Osteocyte (in vitro differentiated cells): Measurements from ENCODE around the gene PRMT5. TPM values are rescaled to one million over a fixed set of nuclear protein-coding genes. Genes with fewer than 3 reads are reported as not detected.
"Not testable (repeated sequence)": the region's sequence is repeated elsewhere in the genome, so short reads cannot be mapped to it uniquely, and the experiment has no call there.

Experiments
- DNase-seq: peaks from one replicate; pipeline ENCODE4 v3.0.0; 2021; ENCODE audit warnings: mixed read lengths; ENCODE audit not compliant: unreplicated experiment; ENCODE audit errors: extremely low spot score
- H3K27ac Mint-ChIP-seq: one replicate; pipeline ENCODE4 v1.8.0; 2021; ENCODE audit warnings: mild to moderate bottlenecking, mixed read lengths; ENCODE audit not compliant: unreplicated experiment
- H3K27me3 Mint-ChIP-seq: one replicate; pipeline ENCODE4 v1.8.0; 2021; ENCODE audit warnings: mixed read lengths; ENCODE audit not compliant: unreplicated experiment
- H3K36me3 Mint-ChIP-seq: one replicate; pipeline ENCODE4 v1.8.0; 2021; ENCODE audit warnings: mixed read lengths; ENCODE audit not compliant: unreplicated experiment
- H3K4me1 Mint-ChIP-seq: one replicate; pipeline ENCODE4 v1.8.0; 2021; ENCODE audit warnings: mixed read lengths; ENCODE audit not compliant: unreplicated experiment
- H3K4me3 Mint-ChIP-seq: one replicate; pipeline ENCODE4 v1.8.0; 2021; ENCODE audit warnings: mild to moderate bottlenecking, moderate library complexity, mixed read lengths; ENCODE audit not compliant: unreplicated experiment
- H3K9me3 Mint-ChIP-seq: one replicate; pipeline ENCODE4 v1.8.0; 2021; ENCODE audit warnings: mixed read lengths; ENCODE audit not compliant: unreplicated experiment
- CTCF ChIP-seq: fragments of 200-600 bp; sonication (generic); IDR thresholded peaks from 2 replicates; pipeline ENCODE4 v1.5.0; 2021; ENCODE audit warnings: antibody characterized with exemption, mild to moderate bottlenecking, moderate library complexity
- total RNA-seq: library from RNA; stranded (reverse); gene quantifications from 2 replicates; pipeline ENCODE4 v1.2.1, GENCODE V29; 2021

PRMT5 gene
- total RNA-seq, 1 donor from 2014 or later, result 68.4 TPM

GRCh38 chr14:22915886-22916521 lies 13.2 kb downstream of the PRMT5 start:
- peaks cover 26% of the 10 kb centered on the region for H3K4me1 Mint-ChIP-seq
- H3K27me3 Mint-ChIP-seq, result no peaks in the 10 kb centered on the region
- H3K9me3 Mint-ChIP-seq, result no peaks in the 10 kb centered on the region
- H3K27ac Mint-ChIP-seq, result no peak overlapping the region
- no peak overlapping the region for H3K4me3 Mint-ChIP-seq
- TF ChIP-seq CTCF, result no peak
- H3K36me3 Mint-ChIP-seq, result peaks cover 20% of the 10 kb centered on the region
- no peak for DNase-seq

- H3K9me3 Mint-ChIP-seq, H3K27ac Mint-ChIP-seq, DNase-seq, H3K4me3 Mint-ChIP-seq, H3K27me3 Mint-ChIP-seq: not testable (repeated sequence)
- peaks cover 25% of the 10 kb centered on the region for H3K4me1 Mint-ChIP-seq
- peaks cover 12% of the 10 kb centered on the region for H3K36me3 Mint-ChIP-seq
Measured at GRCh38 chr14:22914836-22915235, 14.3 kb downstream of the PRMT5 start.

DNA sequence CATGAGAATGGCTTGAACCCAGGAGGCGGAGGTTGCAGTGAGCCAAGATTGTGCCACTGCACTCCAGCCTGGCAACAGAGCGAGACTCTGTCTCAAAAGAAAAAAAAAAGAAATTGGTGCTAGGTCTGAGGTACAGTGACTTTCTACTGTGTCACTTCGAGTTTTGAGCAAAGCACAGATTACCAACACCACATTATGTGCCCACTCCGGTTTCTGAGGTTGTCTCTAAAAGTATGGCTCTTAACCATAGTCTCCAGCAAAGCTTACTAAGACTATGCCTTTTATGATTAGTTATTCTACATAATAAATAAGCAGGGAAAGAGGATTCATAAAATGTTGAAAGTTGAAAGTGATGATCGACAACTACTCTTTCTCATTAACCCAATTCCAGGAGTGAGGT lies 18.3 kb downstream of the PRMT5 start:
- Mint-ChIP-seq H3K36me3 (peaks cover 24% of the 10 kb centered on the region), H3K4me1 (peaks cover 4% of the 10 kb centered on the region), H3K27ac (no peak overlapping the region), H3K27me3 (no peaks in the 10 kb centered on the region), H3K4me3 (no peak overlapping the region), H3K9me3 (no peaks in the 10 kb centered on the region)
- TF ChIP-seq CTCF, result no peak
- no peak for DNase-seq

DNA sequence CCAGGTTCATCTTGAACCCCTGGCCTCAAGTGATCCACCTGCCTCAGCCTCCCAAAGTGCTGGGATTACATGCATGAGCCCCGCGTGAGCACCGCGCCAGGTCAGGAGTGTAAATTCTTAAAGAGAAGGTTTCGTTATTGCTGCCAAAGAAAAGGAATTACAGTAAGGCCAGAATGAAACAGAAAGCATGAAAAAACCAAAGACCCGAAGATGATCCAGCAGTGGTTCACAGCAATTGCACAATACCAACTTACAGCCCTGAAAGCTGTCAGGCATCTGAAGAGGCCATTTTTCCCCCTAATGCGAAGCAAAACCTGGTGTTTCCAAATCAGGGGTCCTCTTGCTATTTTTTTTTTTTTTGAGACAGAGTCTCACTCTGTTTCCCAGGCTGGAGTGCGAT lies 20.6 kb downstream of the PRMT5 start:
- no peaks in the 10 kb centered on the region for H3K9me3 Mint-ChIP-seq
- H3K27me3 Mint-ChIP-seq, result no peaks in the 10 kb centered on the region
- peaks cover 47% of the 10 kb centered on the region for H3K36me3 Mint-ChIP-seq
- peaks cover 4% of the 10 kb centered on the region for H3K4me1 Mint-ChIP-seq
- DNase-seq, result no peak
- H3K27ac Mint-ChIP-seq, result no peak overlapping the region
- H3K4me3 Mint-ChIP-seq, result no peak overlapping the region
- no peak for TF ChIP-seq CTCF

DNA sequence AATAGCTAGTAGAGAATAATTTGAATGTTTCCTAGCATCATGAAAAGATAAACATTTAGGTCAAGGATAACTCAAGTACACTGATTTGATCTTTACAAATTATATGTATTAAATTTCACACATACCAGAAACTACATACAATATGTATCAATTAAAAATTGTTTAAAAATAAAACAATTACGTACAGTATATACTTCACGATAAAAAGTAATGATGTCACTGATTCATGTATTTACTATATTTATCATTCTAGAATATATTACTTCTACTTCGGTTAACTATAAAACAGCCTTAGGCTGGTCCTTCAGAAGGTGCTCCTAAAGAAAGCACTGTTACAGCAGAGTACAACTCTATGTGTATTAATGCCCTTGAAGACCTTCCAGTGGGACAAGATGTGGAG lies 21.7 kb downstream of the PRMT5 start:
- H3K4me3 Mint-ChIP-seq, result no peak overlapping the region
- no peak for DNase-seq
- no peaks in the 10 kb centered on the region for H3K9me3 Mint-ChIP-seq
- H3K36me3 Mint-ChIP-seq, result peaks cover 47% of the 10 kb centered on the region
- TF ChIP-seq CTCF, result no peak
- peaks cover 3% of the 10 kb centered on the region for H3K4me1 Mint-ChIP-seq
- no peak overlapping the region for H3K27ac Mint-ChIP-seq
- no peaks in the 10 kb centered on the region for H3K27me3 Mint-ChIP-seq

GRCh38 chr14:22906073-22906472 lies 23.1 kb downstream of the PRMT5 start:
- DNase-seq, result no peak
- Mint-ChIP-seq H3K27me3 (no peaks in the 10 kb centered on the region), H3K4me3 (no peak overlapping the region), H3K27ac (no peak overlapping the region), H3K9me3 (no peaks in the 10 kb centered on the region), H3K36me3 (peaks cover 52% of the 10 kb centered on the region), H3K4me1 (no peaks in the 10 kb centered on the region)
- no peak for TF ChIP-seq CTCF
